Measurements from ENCODE around the gene UGT2B28.
"Not testable (repeated sequence)": the region's sequence is repeated elsewhere in the genome, so short reads cannot be mapped to it uniquely, and the experiment has no call there.

DNA sequence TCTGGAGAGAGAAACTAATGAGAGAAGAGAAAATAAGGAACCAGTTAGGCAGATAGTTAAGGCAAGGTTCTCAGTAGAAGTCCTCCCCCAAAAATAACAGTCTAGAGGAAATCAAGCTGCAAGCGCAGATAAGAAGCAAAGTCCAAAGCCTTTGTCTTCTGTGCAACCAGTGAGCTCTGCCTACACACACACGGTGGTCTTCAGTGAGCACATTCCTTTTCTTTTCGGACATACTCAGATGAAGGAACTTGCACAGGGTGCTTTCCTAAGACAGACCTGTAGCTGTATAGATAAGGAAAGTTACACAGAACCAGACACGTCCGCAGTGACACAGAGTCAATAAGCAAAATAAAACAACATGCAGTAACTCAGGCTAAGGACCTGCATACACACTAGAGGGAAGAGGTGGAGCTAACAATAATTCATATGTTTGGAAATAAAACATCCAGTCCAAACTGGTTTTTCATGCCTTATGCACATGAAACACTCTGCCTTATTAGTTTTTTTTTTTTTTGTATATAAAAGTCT, 29.3 kb downstream of the UGT2B28 start:
- TF ChIP-seq, protein P1, sequence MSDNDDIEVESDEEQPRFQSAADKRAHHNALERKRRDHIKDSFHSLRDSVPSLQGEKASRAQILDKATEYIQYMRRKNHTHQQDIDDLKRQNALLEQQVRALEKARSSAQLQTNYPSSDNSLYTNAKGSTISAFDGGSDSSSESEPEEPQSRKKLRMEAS (IDR thresholded peaks at IDR 0.05): not testable (repeated sequence)
- not testable (repeated sequence) for TF ChIP-seq HNF4G, SP1 (IDR thresholded peaks at IDR 0.05)
- TF ChIP-seq, protein P2, sequence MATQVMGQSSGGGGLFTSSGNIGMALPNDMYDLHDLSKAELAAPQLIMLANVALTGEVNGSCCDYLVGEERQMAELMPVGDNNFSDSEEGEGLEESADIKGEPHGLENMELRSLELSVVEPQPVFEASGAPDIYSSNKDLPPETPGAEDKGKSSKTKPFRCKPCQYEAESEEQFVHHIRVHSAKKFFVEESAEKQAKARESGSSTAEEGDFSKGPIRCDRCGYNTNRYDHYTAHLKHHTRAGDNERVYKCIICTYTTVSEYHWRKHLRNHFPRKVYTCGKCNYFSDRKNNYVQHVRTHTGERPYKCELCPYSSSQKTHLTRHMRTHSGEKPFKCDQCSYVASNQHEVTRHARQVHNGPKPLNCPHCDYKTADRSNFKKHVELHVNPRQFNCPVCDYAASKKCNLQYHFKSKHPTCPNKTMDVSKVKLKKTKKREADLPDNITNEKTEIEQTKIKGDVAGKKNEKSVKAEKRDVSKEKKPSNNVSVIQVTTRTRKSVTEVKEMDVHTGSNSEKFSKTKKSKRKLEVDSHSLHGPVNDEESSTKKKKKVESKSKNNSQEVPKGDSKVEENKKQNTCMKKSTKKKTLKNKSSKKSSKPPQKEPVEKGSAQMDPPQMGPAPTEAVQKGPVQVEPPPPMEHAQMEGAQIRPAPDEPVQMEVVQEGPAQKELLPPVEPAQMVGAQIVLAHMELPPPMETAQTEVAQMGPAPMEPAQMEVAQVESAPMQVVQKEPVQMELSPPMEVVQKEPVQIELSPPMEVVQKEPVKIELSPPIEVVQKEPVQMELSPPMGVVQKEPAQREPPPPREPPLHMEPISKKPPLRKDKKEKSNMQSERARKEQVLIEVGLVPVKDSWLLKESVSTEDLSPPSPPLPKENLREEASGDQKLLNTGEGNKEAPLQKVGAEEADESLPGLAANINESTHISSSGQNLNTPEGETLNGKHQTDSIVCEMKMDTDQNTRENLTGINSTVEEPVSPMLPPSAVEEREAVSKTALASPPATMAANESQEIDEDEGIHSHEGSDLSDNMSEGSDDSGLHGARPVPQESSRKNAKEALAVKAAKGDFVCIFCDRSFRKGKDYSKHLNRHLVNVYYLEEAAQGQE (IDR thresholded peaks at IDR 0.05): not testable (repeated sequence)
- TF ChIP-seq, protein P3, sequence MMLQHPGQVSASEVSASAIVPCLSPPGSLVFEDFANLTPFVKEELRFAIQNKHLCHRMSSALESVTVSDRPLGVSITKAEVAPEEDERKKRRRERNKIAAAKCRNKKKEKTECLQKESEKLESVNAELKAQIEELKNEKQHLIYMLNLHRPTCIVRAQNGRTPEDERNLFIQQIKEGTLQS (IDR thresholded peaks at IDR 0.05): not testable (repeated sequence)

All from liver (tissue), 2 donors.